AG08395 (cell line): ENCODE measurements around the gene ROR2.

ENCODE experiments used
- DNase-seq: peaks from one replicate; pipeline ENCODE4 v3.0.0; 2012; ENCODE audit warnings: mixed read lengths, low spot score

ROR2 gene

GRCh38 chr9:91948597-91949391, 1.2 kb downstream of the ROR2 start:
- peak; percentile 36 for DNase-seq

- DNase-seq, result no peak
These were observed 1.9 kb downstream of the ROR2 start for GRCh38 chr9:91948101-91948596.

DNA sequence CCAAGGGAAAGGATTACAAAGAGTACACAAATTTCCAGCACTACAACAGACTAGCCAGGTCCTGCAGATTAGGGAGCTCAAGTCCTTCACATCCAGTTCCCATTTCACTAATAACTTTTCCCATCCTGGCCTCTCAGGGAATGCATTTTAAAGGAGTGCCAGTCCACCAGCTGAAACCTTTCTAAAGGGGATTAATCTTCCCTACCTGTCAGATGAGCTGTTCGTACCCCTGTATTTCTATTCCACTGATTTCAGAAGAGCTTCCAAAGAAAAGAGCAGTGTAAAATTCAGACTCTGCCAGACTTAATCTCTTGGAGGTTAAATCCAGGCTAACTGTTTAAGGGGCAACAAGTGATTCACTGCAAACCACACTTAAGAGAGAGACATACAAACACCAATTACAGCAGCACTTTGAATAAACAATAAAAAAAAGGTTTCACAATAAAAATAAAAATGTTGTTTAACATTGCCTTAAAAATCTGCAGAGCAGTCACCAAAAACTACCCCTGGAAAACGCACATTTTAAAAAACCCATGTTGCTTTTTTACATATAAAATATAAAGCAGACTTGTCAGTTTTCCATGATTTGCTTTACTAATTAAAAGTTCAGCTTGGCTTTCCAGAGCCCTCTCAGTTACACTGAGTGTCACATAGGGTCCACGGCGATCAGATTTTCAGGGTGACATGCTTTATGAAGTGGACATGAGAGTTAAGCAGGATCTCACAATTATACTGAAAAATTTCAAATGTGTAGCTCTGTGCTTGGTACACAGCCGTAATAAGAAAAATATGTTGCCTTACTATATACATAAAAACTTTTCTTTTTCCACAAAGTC, 3.2 kb downstream of the ROR2 start:
- no peak for DNase-seq

GRCh38 chr9:91946196-91946595, 3.8 kb downstream of the ROR2 start:
- no peak for DNase-seq

GRCh38 chr9:91945277-91946085, 4.5 kb downstream of the ROR2 start:
- DNase-seq, result peak; percentile 36

GRCh38 chr9:91944711-91945110, 5.3 kb downstream of the ROR2 start:
- DNase-seq, result no peak

GRCh38 chr9:91943478-91944470, 6.3 kb downstream of the ROR2 start:
- DNase-seq, result no peak

GRCh38 chr9:91942201-91942600, 7.8 kb downstream of the ROR2 start:
- no peak for DNase-seq

DNA sequence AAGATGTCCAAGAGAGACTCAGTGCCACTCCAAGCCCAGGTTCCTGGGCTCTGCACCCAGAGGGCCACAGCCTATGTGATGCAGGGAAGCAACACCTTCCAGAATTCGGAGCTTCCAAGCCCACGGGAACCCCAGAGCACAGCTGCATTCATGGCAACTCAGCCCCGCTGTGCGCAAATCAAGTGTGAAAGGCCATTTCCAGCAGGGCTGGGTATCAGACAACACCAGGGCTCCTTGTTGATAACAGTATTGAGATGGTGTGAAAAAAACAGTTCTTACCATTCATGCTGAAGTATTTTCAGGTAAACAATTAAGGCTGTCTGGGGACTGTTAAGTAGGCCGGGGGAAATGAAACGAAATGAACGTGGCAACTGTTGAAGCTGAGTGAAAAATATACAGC, 10.1 kb downstream of the ROR2 start:
- no peak for DNase-seq

- no peak for DNase-seq
These were observed 12.3 kb downstream of the ROR2 start for GRCh38 chr9:91937727-91938126.

GRCh38 chr9:91937056-91937455, 13.0 kb downstream of the ROR2 start:
- DNase-seq, result no peak

DNA sequence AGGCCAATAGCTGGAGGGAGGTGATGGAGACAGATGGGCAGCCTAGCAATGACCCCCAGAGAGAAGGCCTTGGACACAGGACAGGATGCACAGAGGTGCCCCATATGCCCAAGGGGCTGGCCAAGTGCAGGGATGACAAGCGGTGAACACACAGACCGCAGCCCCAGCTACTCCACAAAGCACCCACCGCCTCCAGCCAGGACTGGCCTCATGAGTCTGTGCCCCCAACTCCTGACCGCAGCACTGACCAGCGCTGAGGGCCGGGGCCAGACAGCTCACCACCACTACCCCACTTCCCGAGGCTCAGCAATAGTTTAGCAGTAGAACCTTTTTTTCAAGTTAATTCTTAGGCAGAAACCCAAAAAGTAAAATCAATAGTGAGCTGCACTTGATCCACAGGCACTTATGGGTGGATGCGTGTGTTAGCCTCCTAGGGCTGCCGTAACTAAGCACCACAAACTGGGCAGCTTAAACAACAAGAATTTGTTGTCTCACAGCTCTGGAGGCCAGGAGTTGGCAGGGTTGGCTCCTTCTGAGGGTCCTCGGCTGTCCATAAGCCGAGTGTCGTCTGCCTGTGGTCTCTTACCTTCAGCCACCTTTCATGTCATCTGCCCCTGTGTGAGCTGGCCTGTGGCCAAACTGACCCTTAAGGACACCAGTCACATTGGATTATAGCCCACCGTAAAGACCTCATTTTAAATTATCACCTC, 14.1 kb downstream of the ROR2 start:
- no peak for DNase-seq

- DNase-seq, result no peak
These were observed 14.8 kb downstream of the ROR2 start for GRCh38 chr9:91935066-91935749.

DNA sequence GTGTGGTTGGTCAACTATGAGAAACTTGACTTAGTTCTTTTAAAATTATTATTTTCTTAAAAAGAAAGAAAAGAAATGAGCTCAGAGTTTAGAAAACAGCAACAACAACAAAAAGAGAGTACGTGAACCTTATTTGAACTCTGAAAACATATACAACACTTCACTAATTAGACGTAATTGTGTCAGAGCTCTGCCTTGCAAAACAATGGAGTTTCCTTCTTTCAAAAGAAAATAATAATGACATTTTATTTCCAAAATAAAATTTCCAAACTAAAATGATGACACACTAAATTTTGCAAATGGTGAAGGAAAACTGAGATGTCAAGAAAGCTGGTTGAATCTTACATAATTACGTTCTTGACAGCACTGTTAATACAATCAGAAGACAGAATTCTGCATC, 15.4 kb downstream of the ROR2 start:
- no peak for DNase-seq

DNA sequence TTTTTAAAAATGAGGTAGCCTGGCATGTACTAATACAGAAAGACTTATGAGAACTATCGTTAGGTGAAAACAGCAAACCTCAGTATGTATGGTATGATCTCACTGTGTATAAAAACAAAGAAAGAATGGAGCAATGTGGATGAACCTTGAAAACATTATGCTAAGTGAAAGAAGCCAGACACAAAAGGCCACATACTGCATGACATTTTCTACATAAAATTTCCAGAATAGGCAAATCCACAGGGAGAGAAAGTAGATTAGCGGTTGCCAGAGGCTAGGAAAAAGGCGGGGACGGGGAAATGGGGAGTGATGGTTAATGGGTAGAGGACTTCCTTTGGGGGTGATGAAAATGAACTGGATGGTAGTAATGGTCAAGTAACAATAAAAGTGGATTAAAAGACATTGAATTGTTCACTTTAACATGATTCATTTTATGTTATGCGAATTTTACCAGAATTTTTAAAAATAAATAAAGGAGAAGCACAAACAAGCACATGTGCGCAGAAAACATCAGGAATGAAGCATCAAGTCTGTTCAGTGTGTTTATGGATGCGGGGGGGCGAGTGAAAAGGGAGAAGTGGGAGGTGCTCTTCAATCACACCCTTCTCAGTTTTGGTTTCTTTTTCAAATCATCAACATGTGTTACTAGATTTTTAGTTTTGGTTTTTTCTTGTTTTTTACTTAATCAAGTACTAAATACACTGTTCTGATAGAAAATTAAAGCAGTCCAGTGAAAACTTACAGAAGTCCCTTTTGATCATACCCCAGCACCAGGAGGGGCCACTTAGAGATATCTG, 16.3 kb downstream of the ROR2 start:
- no peak for DNase-seq

DNA sequence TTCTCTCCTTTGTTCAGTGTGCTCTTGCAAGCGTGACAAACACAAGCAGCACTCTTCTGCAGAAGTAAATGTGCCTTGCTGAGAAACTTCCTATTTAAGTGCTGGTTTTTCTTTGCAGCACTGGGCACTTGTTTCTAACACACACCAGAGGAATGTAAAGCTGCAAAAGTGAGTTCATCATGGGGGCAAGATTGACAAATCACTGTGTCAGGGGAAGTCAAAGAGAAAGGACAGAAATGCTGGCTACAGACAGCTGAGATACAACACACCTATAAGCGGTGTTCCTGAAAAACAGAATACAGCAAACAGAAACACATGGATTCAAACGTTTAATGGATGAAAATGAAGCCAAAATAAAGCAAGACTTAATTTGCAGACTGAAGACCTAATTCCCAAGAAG, 19.6 kb downstream of the ROR2 start:
- DNase-seq, result no peak

- DNase-seq, result no peak
These were observed 20.7 kb downstream of the ROR2 start for GRCh38 chr9:91929331-91929730.

GRCh38 chr9:91927922-91928510, 22.0 kb downstream of the ROR2 start:
- DNase-seq, result no peak

GRCh38 chr9:91924090-91924489, 25.9 kb downstream of the ROR2 start:
- no peak for DNase-seq
